ENCODE results near the gene THSD4. TPM values are rescaled to one million over a fixed set of nuclear protein-coding genes. Genes with fewer than 3 reads are reported as not detected.

THSD4 gene
- total and polyA plus RNA-seq, 7 donors, result 1.4 to 7.8 (median 2.2) TPM

GRCh38 chr15:71815301-71815700 lies 700.0 kb downstream of the THSD4 start:
- WGBS, 2 donors, result 94 to 95% methylated on average over 3 of the region's 3 CpGs
- H3K36me3 ChIP-seq, result no peaks in the 10 kb centered on the region
- no peak for TF ChIP-seq CTCF (IDR thresholded peaks at IDR 0.05)
- TF ChIP-seq POLR2A (IDR thresholded peaks at IDR 0.05), result no peak
- TF ChIP-seq POLR2AphosphoS5 (IDR thresholded peaks at IDR 0.05), result no peak
- TF ChIP-seq EP300 (IDR thresholded peaks at IDR 0.05), result no peak
- peaks cover 0 to 3% (median 0%) of the 10 kb centered on the region in 4 donors for H3K9me3 ChIP-seq
- H3K4me3 ChIP-seq, result no peak overlapping the region
- H3K27ac ChIP-seq, result no peak overlapping the region
- no peaks in the 10 kb centered on the region for H3K27me3 ChIP-seq
- no peaks in the 10 kb centered on the region for H3K4me1 ChIP-seq
- intact Hi-C loops (cut with DNase I), result no loop called here
- no peak for DNase-seq

- no peak for DNase-seq
- Histone ChIP-seq H3K9me3 (peaks cover 0 to 17% (median 7%) of the 10 kb centered on the region in 4 donors), H3K4me1 (no peaks in the 10 kb centered on the region), H3K4me3 (no peak overlapping the region), H3K27me3 (no peaks in the 10 kb centered on the region), H3K36me3 (peaks cover 0 to 11% (median 3%) of the 10 kb centered on the region in 4 donors), H3K27ac (no peak overlapping the region)
- intact Hi-C loops (cut with DNase I), result no loop called here
- TF ChIP-seq POLR2AphosphoS5 (IDR thresholded peaks at IDR 0.05) (no peak), POLR2A (IDR thresholded peaks at IDR 0.05) (no peak), EP300 (IDR thresholded peaks at IDR 0.05) (no peak), CTCF (IDR thresholded peaks at IDR 0.05) (no peak)
- 64 to 89% methylated on average over 13 of the region's 13 CpGs for WGBS, 2 donors
These were observed 702.1 kb downstream of the THSD4 start for GRCh38 chr15:71817351-71817750.

- no peak for TF ChIP-seq POLR2AphosphoS5 (IDR thresholded peaks at IDR 0.05)
- TF ChIP-seq CTCF (IDR thresholded peaks at IDR 0.05), result no peak
- TF ChIP-seq POLR2A (IDR thresholded peaks at IDR 0.05), result no peak
- TF ChIP-seq EP300 (IDR thresholded peaks at IDR 0.05), result no peak
- Histone ChIP-seq H3K4me3 (no peak overlapping the region), H3K4me1 (no peaks in the 10 kb centered on the region), H3K27ac (no peak overlapping the region), H3K9me3 (peaks cover 0 to 21% (median 7%) of the 10 kb centered on the region in 4 donors), H3K36me3 (peaks cover 0 to 27% (median 3%) of the 10 kb centered on the region in 4 donors), H3K27me3 (no peaks in the 10 kb centered on the region)
- no peak for DNase-seq
- 95 to 98% methylated on average over 1 of the region's 1 CpG for WGBS, 2 donors
- intact Hi-C loops (cut with DNase I), result no loop called here
These were observed 704.9 kb downstream of the THSD4 start for GRCh38 chr15:71820127-71820526.

- no peak for DNase-seq
- no peaks in the 10 kb centered on the region for H3K4me1 ChIP-seq
- H3K27me3 ChIP-seq, result no peaks in the 10 kb centered on the region
- 92 to 95% methylated on average over 5 of the region's 5 CpGs for WGBS, 2 donors
- peaks cover 0 to 42% (median 9%) of the 10 kb centered on the region in 4 donors for H3K36me3 ChIP-seq
- TF ChIP-seq POLR2AphosphoS5 (IDR thresholded peaks at IDR 0.05) (no peak), EP300 (IDR thresholded peaks at IDR 0.05) (no peak), CTCF (IDR thresholded peaks at IDR 0.05) (no peak), POLR2A (IDR thresholded peaks at IDR 0.05) (no peak)
- peaks cover 0 to 21% (median 7%) of the 10 kb centered on the region in 4 donors for H3K9me3 ChIP-seq
- no peak overlapping the region for H3K27ac ChIP-seq
- intact Hi-C loops (cut with DNase I), result no loop called here
- H3K4me3 ChIP-seq, result no peak overlapping the region
These were observed 706.4 kb downstream of the THSD4 start for GRCh38 chr15:71821547-71822129.

Measured in sigmoid colon (tissue), 7 donors.